ENCODE results near the gene NFIC.
A peak's percentile ranks its signal among the peaks of the same experiment; 100 is the strongest.

The NFIC gene

DNA sequence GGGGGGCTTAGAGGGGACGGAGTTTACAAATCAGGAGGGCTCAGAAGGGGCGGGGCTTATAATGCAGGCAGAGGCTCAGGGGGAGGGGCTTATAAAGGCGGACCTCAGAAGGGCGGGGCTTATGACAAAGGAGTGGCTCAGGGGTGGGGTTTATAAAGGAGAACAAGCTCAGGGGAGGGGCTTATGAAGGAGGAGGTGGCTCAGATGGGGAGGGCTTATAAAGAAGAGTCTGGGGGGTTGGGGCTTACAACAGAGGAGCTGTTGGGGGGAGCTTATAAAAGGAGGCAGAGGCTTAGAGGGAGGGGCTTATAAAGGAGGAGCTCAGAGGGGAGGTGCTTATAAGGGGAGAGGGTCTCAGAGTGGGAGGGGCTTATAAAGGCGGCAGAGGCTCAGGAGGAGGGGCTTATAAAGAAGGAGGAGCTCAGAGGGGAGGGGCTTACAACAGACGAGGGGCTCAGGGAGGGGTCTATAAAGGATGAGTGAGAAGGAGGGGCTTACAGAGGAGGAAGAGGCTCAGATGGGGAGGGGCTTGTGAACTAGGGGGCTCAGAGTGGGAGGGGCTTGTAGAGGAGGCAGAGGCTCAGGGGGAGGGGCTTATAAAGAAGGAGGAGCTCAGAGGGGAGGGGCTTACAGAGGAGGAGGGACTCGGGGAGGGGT, 112.9 kb downstream of the NFIC start:
- no peak overlapping the region for H3K9ac ChIP-seq (ENCODE audit: low read length)
- H3K9me3 ChIP-seq (ENCODE audit: control insufficient read depth, insufficient read depth, low read depth, low read length) = no peaks in the 10 kb centered on the region
- peak overlapping the region; percentile 56; the same call in 1 of the 2 replicates for H3K4me3 ChIP-seq (ENCODE audit: low read depth, low read length)
- peaks cover 25% of the 10 kb centered on the region for H3K27me3 ChIP-seq (ENCODE audit: control insufficient read depth, insufficient read depth, low read length)
- peaks cover 19% of the 10 kb centered on the region for H3K4me1 ChIP-seq (ENCODE audit: control insufficient read depth, insufficient read depth, low read length)
- H3K36me3 ChIP-seq (ENCODE audit: control insufficient read depth, insufficient read depth, low read length) = no peaks in the 10 kb centered on the region
- H3K27ac ChIP-seq (ENCODE audit: low read depth, low read length) = no peak overlapping the region

DNA sequence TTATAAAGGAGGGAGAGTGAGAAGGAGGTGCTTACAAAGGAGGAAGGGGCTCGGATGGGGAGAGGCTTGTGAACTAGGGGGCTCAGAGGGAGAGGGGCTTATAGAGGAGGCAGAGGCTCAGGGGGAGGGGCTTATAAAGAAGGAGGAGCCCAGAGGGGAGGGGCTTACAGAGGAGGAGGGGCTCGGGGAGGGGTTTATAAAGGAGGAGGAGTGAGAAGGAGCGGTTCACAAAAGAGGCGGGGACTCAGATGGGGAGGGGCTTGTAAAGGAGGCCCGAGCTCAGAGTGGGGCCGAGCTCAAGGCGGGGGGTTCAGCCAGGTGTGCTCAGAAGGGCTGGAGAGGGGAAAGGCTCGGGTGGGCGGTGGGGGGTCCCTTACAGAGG, 113.4 kb downstream of the NFIC start:
- no peak overlapping the region for H3K27ac ChIP-seq (ENCODE audit: low read depth, low read length)
- no peaks in the 10 kb centered on the region for H3K36me3 ChIP-seq (ENCODE audit: control insufficient read depth, insufficient read depth, low read length)
- H3K4me3 ChIP-seq (ENCODE audit: low read depth, low read length) = peak overlapping the region; percentile 48
- no peak overlapping the region for H3K9ac ChIP-seq (ENCODE audit: low read length)
- peaks cover 19% of the 10 kb centered on the region for H3K4me1 ChIP-seq (ENCODE audit: control insufficient read depth, insufficient read depth, low read length)
- H3K9me3 ChIP-seq (ENCODE audit: control insufficient read depth, insufficient read depth, low read depth, low read length) = no peaks in the 10 kb centered on the region
- H3K27me3 ChIP-seq (ENCODE audit: control insufficient read depth, insufficient read depth, low read length) = peaks cover 23% of the 10 kb centered on the region

DNA sequence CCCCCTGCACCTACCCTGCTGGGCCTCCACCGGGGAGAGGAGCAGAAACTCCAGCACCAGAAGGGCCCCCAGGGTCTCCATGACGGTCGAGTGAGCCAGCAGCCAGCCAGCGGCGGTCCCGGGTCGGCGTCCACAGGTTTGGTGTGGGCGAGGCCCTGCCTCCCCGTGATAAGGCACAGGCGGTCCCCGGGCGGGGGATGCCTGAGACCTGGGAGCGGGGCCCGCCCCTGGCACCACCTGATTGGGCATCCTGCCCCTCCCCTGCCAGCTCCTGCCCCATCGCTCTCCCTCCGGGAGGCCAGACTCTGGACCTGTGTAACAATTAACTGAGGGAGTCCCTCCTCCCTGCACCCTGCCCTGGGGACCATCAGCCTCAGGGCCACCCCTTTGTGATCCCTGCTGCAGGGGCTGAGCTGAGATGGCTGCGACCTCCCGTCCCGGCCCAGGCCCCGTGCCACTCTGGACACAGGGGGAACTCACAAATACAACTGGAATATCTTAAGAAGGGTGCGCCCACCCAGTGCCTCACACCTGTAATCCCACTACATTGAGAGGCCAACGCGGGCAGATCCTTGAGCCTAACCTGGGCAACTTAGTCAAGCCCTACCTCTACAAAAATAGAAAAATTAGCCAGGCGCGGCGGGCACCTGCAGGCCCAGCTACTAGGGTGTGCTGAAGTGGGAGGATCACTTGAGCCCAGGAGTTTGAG, 114.2 kb downstream of the NFIC start, which contains the start of gene SMIM24:
SMIM24 (minus strand) TSS at position 143 of the 709 bp plus-strand sequence; CDS start at position 81, 62 bp downstream.
- H3K4me3 ChIP-seq (ENCODE audit: low read depth, low read length) = peak within 1 kb of the TSS; percentile 48
- peaks cover 19% of the 10 kb centered on the region for H3K27me3 ChIP-seq (ENCODE audit: control insufficient read depth, insufficient read depth, low read length)
- H3K9ac ChIP-seq (ENCODE audit: low read length) = peak within 1 kb of the TSS; percentile 10
- no peaks in the 10 kb centered on the region for H3K9me3 ChIP-seq (ENCODE audit: control insufficient read depth, insufficient read depth, low read depth, low read length)
- H3K4me1 ChIP-seq (ENCODE audit: control insufficient read depth, insufficient read depth, low read length) = peaks cover 19% of the 10 kb centered on the region
- H3K27ac ChIP-seq (ENCODE audit: low read depth, low read length) = no peak within 1 kb of the TSS
- no peaks in the 10 kb centered on the region for H3K36me3 ChIP-seq (ENCODE audit: control insufficient read depth, insufficient read depth, low read length)

DNA sequence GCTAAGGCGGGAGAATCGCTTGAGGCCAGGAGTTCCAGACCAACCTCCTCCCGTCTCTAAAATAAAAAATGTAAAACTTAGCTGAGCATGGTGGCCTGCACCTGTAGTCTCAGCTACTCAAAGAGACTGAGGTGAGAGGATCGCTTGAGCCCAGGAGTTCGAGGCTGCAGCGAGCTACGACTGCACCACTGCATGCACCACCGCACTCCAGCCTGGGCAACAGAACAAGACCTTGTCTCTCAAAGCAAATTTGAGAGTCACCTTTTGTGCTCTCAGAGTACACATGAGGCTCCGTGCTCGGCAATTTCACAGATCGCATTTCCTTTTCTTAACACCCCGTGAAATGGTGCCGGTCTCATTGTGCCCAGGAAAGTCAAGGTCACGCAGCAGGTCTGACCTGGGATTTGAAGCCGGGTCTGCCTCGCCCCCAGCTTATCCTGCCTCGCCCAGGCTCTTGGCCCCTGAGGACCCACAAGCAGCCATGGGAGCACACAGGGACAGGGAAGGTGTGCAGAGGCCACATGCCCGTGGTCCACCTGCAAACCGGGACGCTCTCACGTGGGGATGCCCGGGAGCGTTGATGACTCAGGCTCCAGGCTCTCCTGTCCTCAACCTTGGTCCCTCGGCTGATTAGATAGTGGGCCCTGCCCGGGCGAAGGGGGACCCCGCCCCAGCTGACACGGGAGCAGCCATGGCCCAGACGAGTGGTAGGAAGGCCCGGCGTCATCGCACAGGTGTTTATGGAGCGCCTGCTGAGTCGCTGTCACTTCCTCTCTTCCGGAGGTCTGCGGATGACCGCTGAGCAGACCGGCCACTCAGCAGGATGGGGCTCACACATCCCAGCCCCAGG, 115.1 kb downstream of the NFIC start:
- Histone ChIP-seq H3K9ac (ENCODE audit: low read length) (no peak overlapping the region), H3K4me1 (ENCODE audit: control insufficient read depth, insufficient read depth, low read length) (peaks cover 19% of the 10 kb centered on the region), H3K27me3 (ENCODE audit: control insufficient read depth, insufficient read depth, low read length) (peaks cover 13% of the 10 kb centered on the region; the same call in 1 of the 2 replicates), H3K36me3 (ENCODE audit: control insufficient read depth, insufficient read depth, low read length) (no peaks in the 10 kb centered on the region), H3K27ac (ENCODE audit: low read depth, low read length) (no peak overlapping the region), H3K4me3 (ENCODE audit: low read depth, low read length) (no peak overlapping the region), H3K9me3 (ENCODE audit: control insufficient read depth, insufficient read depth, low read depth, low read length) (no peaks in the 10 kb centered on the region)

DNA sequence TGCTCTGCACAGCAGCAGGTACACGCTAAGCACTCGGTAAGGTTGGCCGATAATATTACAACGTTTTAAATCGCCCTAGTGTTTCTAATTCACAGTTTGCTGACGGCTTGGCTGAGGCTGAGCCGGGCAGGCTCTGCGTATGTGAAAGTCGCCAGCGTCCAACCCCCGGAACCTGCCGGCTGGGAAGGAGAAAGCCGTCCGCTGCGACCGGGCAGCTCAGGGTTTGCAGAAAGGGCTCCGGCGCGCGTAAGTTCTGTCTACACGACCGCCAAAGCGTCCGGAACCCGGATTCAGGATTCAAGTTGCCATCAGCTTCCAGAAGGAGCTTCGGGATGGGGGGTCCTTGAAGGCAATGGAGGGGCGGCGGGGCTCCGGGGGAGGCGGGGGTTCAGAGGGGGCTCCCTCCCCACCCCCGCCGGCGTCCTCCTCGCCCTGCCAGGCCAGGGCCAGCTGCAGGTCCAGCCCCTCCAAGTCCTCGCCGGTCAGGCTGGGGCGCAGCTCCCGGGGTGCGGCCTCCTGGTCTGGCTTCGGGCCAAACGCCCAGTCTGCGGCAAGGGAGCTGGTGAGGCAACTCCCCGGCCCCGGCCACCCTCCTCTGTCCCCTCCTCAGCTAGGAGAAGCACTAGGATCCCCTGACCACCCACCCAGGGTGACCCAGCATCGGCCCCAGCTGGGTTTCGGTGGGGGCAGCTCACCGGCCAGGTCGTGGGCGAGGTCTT, 116.3 kb downstream of the NFIC start:
- Histone ChIP-seq H3K27ac (ENCODE audit: low read depth, low read length) (no peak overlapping the region), H3K36me3 (ENCODE audit: control insufficient read depth, insufficient read depth, low read length) (no peaks in the 10 kb centered on the region), H3K27me3 (ENCODE audit: control insufficient read depth, insufficient read depth, low read length) (peaks cover 9% of the 10 kb centered on the region; the same call in 1 of the 2 replicates), H3K4me3 (ENCODE audit: low read depth, low read length) (no peak overlapping the region), H3K4me1 (ENCODE audit: control insufficient read depth, insufficient read depth, low read length) (peaks cover 19% of the 10 kb centered on the region), H3K9ac (ENCODE audit: low read length) (no peak overlapping the region), H3K9me3 (ENCODE audit: control insufficient read depth, insufficient read depth, low read depth, low read length) (no peaks in the 10 kb centered on the region)

DNA sequence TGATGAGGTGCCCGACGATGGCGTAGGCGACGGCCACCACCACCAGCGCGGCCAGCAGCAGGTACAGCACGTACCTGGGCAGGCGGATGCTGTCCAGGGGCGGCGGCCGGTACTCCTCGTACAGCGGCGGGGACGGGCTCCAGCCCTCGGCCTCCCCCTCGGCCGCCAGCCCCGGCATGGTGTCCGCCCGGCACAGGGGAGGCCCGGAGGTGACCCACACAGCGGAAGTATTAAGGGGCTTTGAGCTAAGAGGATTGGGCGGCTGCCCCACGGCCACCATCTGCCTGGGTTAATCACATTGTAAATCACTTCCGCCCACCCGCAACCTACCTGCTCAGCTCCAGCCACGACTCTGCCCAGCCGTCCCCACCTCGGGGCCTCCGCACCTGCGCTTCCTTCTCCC, 116.8 kb downstream of the NFIC start, which contains the start of gene SMIM44:
SMIM44 (minus strand) TSS at position 216 of the 403 bp plus-strand sequence; CDS start at position 178, 38 bp downstream.
- Histone ChIP-seq H3K4me1 (ENCODE audit: control insufficient read depth, insufficient read depth, low read length) (peaks cover 19% of the 10 kb centered on the region), H3K9me3 (ENCODE audit: control insufficient read depth, insufficient read depth, low read depth, low read length) (no peaks in the 10 kb centered on the region), H3K36me3 (ENCODE audit: control insufficient read depth, insufficient read depth, low read length) (no peaks in the 10 kb centered on the region), H3K9ac (ENCODE audit: low read length) (no peak within 1 kb of the TSS), H3K27ac (ENCODE audit: low read depth, low read length) (no peak within 1 kb of the TSS), H3K4me3 (ENCODE audit: low read depth, low read length) (no peak within 1 kb of the TSS), H3K27me3 (ENCODE audit: control insufficient read depth, insufficient read depth, low read length) (peaks cover 3% of the 10 kb centered on the region; the same call in 1 of the 2 replicates)

DNA sequence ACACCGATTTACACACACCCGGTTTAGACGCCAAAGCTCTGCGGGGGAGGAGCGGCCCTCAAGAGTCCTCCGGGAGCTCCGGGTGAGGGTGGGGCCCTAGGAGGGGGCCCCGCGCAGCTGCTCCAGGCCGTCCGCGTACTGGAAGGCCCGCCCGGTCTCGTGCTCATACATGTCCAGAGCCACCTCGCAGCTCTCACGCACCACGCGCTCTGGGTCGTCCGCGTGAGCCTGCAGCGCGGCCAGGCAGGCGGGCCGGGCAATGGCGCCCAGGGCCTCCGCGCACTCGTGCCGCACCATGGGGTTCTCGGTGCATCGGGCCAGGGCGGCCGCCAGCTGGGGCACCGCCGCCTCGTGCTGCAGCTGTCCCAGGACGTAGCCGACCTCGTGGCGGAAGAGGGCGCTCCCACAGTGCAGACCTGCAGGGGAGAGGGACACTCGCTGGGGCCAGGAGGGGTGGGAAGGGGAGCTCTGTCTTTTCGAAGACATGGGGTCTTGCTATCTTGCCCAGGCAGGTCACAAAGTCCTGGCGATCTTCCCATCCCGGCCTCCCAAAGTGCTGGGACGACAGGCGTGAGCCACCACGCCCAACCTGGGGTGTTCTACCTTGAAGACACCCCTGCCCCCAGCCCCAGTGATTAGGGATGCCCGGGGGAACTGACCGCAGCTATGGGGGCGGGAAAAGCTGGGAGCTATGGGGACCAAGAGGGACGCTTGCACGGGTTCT, 125.2 kb downstream of the NFIC start:
- Histone ChIP-seq H3K27ac (ENCODE audit: low read depth, low read length) (no peak overlapping the region), H3K9ac (ENCODE audit: low read length) (no peak overlapping the region), H3K36me3 (ENCODE audit: control insufficient read depth, insufficient read depth, low read length) (peaks cover 38% of the 10 kb centered on the region), H3K9me3 (ENCODE audit: control insufficient read depth, insufficient read depth, low read depth, low read length) (no peaks in the 10 kb centered on the region), H3K4me1 (ENCODE audit: control insufficient read depth, insufficient read depth, low read length) (peaks cover 4% of the 10 kb centered on the region; the same call in 1 of the 2 replicates), H3K4me3 (ENCODE audit: low read depth, low read length) (no peak overlapping the region), H3K27me3 (ENCODE audit: control insufficient read depth, insufficient read depth, low read length) (no peaks in the 10 kb centered on the region)

DNA sequence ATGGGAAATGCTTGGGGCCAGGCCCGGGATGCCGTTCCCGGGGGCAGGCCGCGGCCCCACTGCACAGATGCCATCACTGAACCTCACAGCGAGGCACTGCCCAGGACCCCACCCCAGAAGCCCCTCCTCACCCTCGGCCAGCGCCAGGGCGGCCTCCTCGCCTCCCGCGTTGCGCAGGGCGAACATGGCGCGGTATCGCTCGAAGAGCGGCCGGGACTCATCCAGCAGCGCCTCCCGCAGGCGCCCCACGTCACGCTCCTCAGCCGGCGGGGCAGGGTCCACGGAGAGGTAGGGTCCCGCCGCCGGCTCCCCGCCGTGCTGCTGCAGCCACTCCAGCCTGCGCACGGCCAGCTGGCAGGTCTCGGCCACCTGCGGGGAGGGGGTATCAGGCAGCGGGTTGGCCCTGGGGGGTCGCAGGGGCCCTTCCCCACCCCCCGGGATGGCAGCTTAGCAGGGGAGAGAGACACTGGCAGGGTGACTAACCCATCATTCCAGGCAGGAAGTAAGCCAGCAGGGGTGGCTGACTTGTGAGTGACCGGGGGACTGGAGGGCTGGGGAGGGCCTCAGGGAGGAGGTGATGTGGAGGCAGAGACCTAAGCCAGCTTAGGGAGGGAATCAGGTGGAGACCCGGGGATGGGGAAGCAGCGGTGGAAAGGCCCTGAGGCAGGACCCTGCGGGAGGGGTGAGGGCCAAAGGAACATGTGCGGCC, 125.9 kb downstream of the NFIC start:
- H3K9ac ChIP-seq (ENCODE audit: low read length) = no peak overlapping the region
- no peaks in the 10 kb centered on the region for H3K9me3 ChIP-seq (ENCODE audit: control insufficient read depth, insufficient read depth, low read depth, low read length)
- peaks cover 41% of the 10 kb centered on the region for H3K36me3 ChIP-seq (ENCODE audit: control insufficient read depth, insufficient read depth, low read length)
- H3K27me3 ChIP-seq (ENCODE audit: control insufficient read depth, insufficient read depth, low read length) = no peaks in the 10 kb centered on the region
- H3K4me3 ChIP-seq (ENCODE audit: low read depth, low read length) = no peak overlapping the region
- no peak overlapping the region for H3K27ac ChIP-seq (ENCODE audit: low read depth, low read length)
- H3K4me1 ChIP-seq (ENCODE audit: control insufficient read depth, insufficient read depth, low read length) = peaks cover 4% of the 10 kb centered on the region; the same call in 1 of the 2 replicates

DNA sequence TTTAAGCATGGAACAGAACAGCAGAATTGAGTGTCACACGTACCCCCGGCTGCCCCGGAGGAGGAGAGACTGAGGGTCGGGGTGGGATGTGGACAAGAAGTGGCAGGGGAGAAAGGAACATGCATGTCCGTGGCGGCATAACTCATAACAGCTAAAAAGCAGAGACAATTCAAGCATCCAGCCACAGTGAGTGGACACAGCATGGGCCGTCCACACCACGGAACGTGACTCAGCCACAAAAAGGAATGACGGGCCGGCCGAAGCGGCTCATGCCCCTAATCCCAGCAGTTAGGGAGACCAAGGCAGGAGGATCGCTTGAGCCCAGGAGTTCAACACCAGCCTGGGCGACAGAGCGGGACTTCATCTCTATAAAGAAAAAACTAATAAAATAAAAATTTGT, 126.5 kb downstream of the NFIC start:
- H3K36me3 ChIP-seq (ENCODE audit: control insufficient read depth, insufficient read depth, low read length) = peaks cover 44% of the 10 kb centered on the region

More for the DNA sequence above, 126.5 kb downstream of the NFIC start:
- no peak overlapping the region for H3K27ac ChIP-seq (ENCODE audit: low read depth, low read length)
- no peak overlapping the region for H3K4me3 ChIP-seq (ENCODE audit: low read depth, low read length)
- H3K9ac ChIP-seq (ENCODE audit: low read length) = no peak overlapping the region
- H3K4me1 ChIP-seq (ENCODE audit: control insufficient read depth, insufficient read depth, low read length) = peaks cover 4% of the 10 kb centered on the region; the same call in 1 of the 2 replicates
- no peaks in the 10 kb centered on the region for H3K27me3 ChIP-seq (ENCODE audit: control insufficient read depth, insufficient read depth, low read length)
- H3K9me3 ChIP-seq (ENCODE audit: control insufficient read depth, insufficient read depth, low read depth, low read length) = no peaks in the 10 kb centered on the region

Measured in HUES6 (cell line).